Measurements from ENCODE around the gene PLXNB3. TPM values are rescaled to one million over a fixed set of nuclear protein-coding genes. Genes with fewer than 3 reads are reported as not detected.

Gene PLXNB3
- total RNA-seq, 1 donor from 2014 or later = 0.71 TPM

GRCh38 chrX:153799326-153799725, 35.3 kb downstream of the PLXNB3 start:
- Histone ChIP-seq H3K4me1 (peaks cover 3% of the 10 kb centered on the region), H3K9me3 (ENCODE audit: low read depth) (no peaks in the 10 kb centered on the region), H3K27ac (no peak overlapping the region), H2AFZ (replicated peaks) (no peak overlapping the region), H3K27me3 (no peaks in the 10 kb centered on the region), H3K4me3 (no peak overlapping the region), H3K79me2 (ENCODE audit: low read depth) (peaks cover 19% of the 10 kb centered on the region), H3K4me2 (no peak overlapping the region), H4K20me1 (ENCODE audit: low read depth) (no peaks in the 10 kb centered on the region), H3K36me3 (no peaks in the 10 kb centered on the region), H3F3A (ENCODE audit: low read depth) (no peaks in the 10 kb centered on the region), H3K9ac (no peak overlapping the region)
- H3K27ac Mint-ChIP-seq = no peak overlapping the region
- no peak overlapping the region for H3K4me3 Mint-ChIP-seq
- TF ChIP-seq EZH2 (IDR thresholded peaks at IDR 0.05) (no peak), CTCF (IDR thresholded peaks at IDR 0.05) (no peak), EZH2phosphoT487 (IDR thresholded peaks at IDR 0.05) (no peak)
- H3K9me3 Mint-ChIP-seq = peaks cover 24% of the 10 kb centered on the region
- peaks cover 7% of the 10 kb centered on the region for H3K4me1 Mint-ChIP-seq
- peaks cover 2% of the 10 kb centered on the region for H3K27me3 Mint-ChIP-seq (ENCODE audit: insufficient read depth, low read depth)
- peaks cover 4% of the 10 kb centered on the region for H3K36me3 Mint-ChIP-seq
- DNase-seq (ENCODE audit: low spot score) = no peak

GRCh38 chrX:153800177-153800722, 36.2 kb downstream of the PLXNB3 start:
- H3F3A ChIP-seq (ENCODE audit: low read depth) = no peaks in the 10 kb centered on the region
- no peak overlapping the region for H3K4me3 ChIP-seq
- H3K79me2 ChIP-seq (ENCODE audit: low read depth) = peaks cover 11% of the 10 kb centered on the region
- Mint-ChIP-seq H3K27ac (no peak overlapping the region), H3K36me3 (peaks cover 4% of the 10 kb centered on the region), H3K9me3 (peaks cover 24% of the 10 kb centered on the region), H3K27me3 (ENCODE audit: insufficient read depth, low read depth) (peaks cover 2% of the 10 kb centered on the region), H3K4me1 (peaks cover 7% of the 10 kb centered on the region), H3K4me3 (no peak overlapping the region)
- no peak overlapping the region for H2AFZ ChIP-seq (replicated peaks)
- peaks cover 3% of the 10 kb centered on the region for H3K4me1 ChIP-seq
- no peaks in the 10 kb centered on the region for H4K20me1 ChIP-seq (ENCODE audit: low read depth)
- no peak overlapping the region for H3K4me2 ChIP-seq
- H3K27ac ChIP-seq = no peak overlapping the region
- TF ChIP-seq EZH2phosphoT487 (IDR thresholded peaks at IDR 0.05) = no peak
- TF ChIP-seq EZH2 (IDR thresholded peaks at IDR 0.05) = no peak
- TF ChIP-seq CTCF (IDR thresholded peaks at IDR 0.05) = no peak
- DNase-seq (ENCODE audit: low spot score) = no peak
- H3K9me3 ChIP-seq (ENCODE audit: low read depth) = no peaks in the 10 kb centered on the region
- H3K9ac ChIP-seq = no peak overlapping the region
- no peaks in the 10 kb centered on the region for H3K36me3 ChIP-seq
- no peaks in the 10 kb centered on the region for H3K27me3 ChIP-seq

- TF ChIP-seq EZH2phosphoT487 (IDR thresholded peaks at IDR 0.05) = no peak
- TF ChIP-seq EZH2 (IDR thresholded peaks at IDR 0.05) = no peak
- TF ChIP-seq CTCF (IDR thresholded peaks at IDR 0.05) = no peak
- H3F3A ChIP-seq (ENCODE audit: low read depth) = no peaks in the 10 kb centered on the region
- no peak overlapping the region for H3K27ac ChIP-seq
- Mint-ChIP-seq H3K36me3 (peaks cover 4% of the 10 kb centered on the region), H3K27me3 (ENCODE audit: insufficient read depth, low read depth) (peaks cover 2% of the 10 kb centered on the region), H3K4me3 (no peak overlapping the region), H3K4me1 (peaks cover 6% of the 10 kb centered on the region), H3K27ac (no peak overlapping the region), H3K9me3 (peaks cover 25% of the 10 kb centered on the region)
- peaks cover 6% of the 10 kb centered on the region for H3K79me2 ChIP-seq (ENCODE audit: low read depth)
- no peaks in the 10 kb centered on the region for H3K4me1 ChIP-seq
- no peaks in the 10 kb centered on the region for H3K36me3 ChIP-seq
- no peak overlapping the region for H3K4me3 ChIP-seq
- DNase-seq (ENCODE audit: low spot score) = no peak
- H4K20me1 ChIP-seq (ENCODE audit: low read depth) = no peaks in the 10 kb centered on the region
- no peak overlapping the region for H3K9ac ChIP-seq
- H3K9me3 ChIP-seq (ENCODE audit: low read depth) = no peaks in the 10 kb centered on the region
- no peaks in the 10 kb centered on the region for H3K27me3 ChIP-seq
- H3K4me2 ChIP-seq = no peak overlapping the region
- no peak overlapping the region for H2AFZ ChIP-seq (replicated peaks)
Measured at GRCh38 chrX:153800746-153801145, 36.7 kb downstream of the PLXNB3 start.
